PFSK-1 (cell line): Measurements from ENCODE around the gene BAHCC1.

ENCODE experiments used
- FOXP2 ChIP-seq: optimal IDR thresholded peaks from 2 replicates; pipeline ENCODE3; 2011; ENCODE audit warnings: borderline replicate concordance, control low read depth, inconsistent platforms; ENCODE audit not compliant: insufficient read depth; ENCODE audit errors: extremely low read length, extremely low read depth
- POLR2AphosphoS5 ChIP-seq: IDR thresholded peaks from 2 replicates; pipeline ENCODE4 v1.6.1; 2012; ENCODE audit warnings: low read depth, mild to moderate bottlenecking, control low read depth, low read length, moderate library complexity
- REST ChIP-seq, 2 experiments: IDR thresholded peaks; 2 replicates each; pipeline versions ENCODE4 v1.6.1 to v1.8.0; 2011 to 2012; ENCODE audit warnings: low read depth in 2 of 2, low read length in 2 of 2, control low read depth in 1 of 2, inconsistent platforms in 1 of 2, mild to moderate bottlenecking in 1 of 2, moderate library complexity in 1 of 2; ENCODE audit not compliant: insufficient read depth in 1 of 2
- SIN3A ChIP-seq: IDR thresholded peaks from 2 replicates; pipeline ENCODE4 v1.6.1; 2012; ENCODE audit warnings: mild to moderate bottlenecking, low read length, moderate library complexity, borderline replicate concordance; ENCODE audit not compliant: insufficient read depth
- TAF1 ChIP-seq: IDR thresholded peaks from 2 replicates; pipeline ENCODE4 v1.6.1; 2012; ENCODE audit warnings: low read length, control low read depth, borderline replicate concordance; ENCODE audit not compliant: insufficient read depth

The BAHCC1 gene

GRCh38 chr17:81489012-81489997 lies 94.0 kb downstream of the BAHCC1 start:
- TF ChIP-seq TAF1 (no peak), POLR2AphosphoS5 (no peak), REST (IDR thresholded peaks at IDR 0.05; ENCODE audit: insufficient read depth in 1 of 2, low read depth in 2 of 2, low read length in 2 of 2) (no peak), SIN3A (no peak), FOXP2 (no peak)

- no peak for TF ChIP-seq POLR2AphosphoS5
- no peak for TF ChIP-seq FOXP2
- no peak for TF ChIP-seq TAF1
- TF ChIP-seq REST (IDR thresholded peaks at IDR 0.05; ENCODE audit: insufficient read depth in 1 of 2, low read depth in 2 of 2, low read length in 2 of 2) = no peak
- no peak for TF ChIP-seq SIN3A
Observed at GRCh38 chr17:81489998-81490992, 95.0 kb downstream of the BAHCC1 start.

GRCh38 chr17:81491181-81491581 lies 95.9 kb downstream of the BAHCC1 start:
- TF ChIP-seq SIN3A (no peak), TAF1 (no peak), REST (IDR thresholded peaks at IDR 0.05; ENCODE audit: insufficient read depth in 1 of 2, low read depth in 2 of 2, low read length in 2 of 2) (no peak), FOXP2 (no peak), POLR2AphosphoS5 (no peak)

- TF ChIP-seq TAF1 (no peak), POLR2AphosphoS5 (no peak), REST (IDR thresholded peaks at IDR 0.05; ENCODE audit: insufficient read depth in 1 of 2, low read depth in 2 of 2, low read length in 2 of 2) (no peak), FOXP2 (no peak), SIN3A (no peak)
Observed at GRCh38 chr17:81491761-81492160, 96.5 kb downstream of the BAHCC1 start.
